Measurements from ENCODE around the gene PCDHA13.

- TF ChIP-seq, protein P1, sequence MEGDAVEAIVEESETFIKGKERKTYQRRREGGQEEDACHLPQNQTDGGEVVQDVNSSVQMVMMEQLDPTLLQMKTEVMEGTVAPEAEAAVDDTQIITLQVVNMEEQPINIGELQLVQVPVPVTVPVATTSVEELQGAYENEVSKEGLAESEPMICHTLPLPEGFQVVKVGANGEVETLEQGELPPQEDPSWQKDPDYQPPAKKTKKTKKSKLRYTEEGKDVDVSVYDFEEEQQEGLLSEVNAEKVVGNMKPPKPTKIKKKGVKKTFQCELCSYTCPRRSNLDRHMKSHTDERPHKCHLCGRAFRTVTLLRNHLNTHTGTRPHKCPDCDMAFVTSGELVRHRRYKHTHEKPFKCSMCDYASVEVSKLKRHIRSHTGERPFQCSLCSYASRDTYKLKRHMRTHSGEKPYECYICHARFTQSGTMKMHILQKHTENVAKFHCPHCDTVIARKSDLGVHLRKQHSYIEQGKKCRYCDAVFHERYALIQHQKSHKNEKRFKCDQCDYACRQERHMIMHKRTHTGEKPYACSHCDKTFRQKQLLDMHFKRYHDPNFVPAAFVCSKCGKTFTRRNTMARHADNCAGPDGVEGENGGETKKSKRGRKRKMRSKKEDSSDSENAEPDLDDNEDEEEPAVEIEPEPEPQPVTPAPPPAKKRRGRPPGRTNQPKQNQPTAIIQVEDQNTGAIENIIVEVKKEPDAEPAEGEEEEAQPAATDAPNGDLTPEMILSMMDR (IDR thresholded peaks at IDR 0.05), result no peak
- TF ChIP-seq POLR2A (IDR thresholded peaks at IDR 0.05) (no peak), POLR2AphosphoS5 (IDR thresholded peaks at IDR 0.05) (no peak)
Measured at GRCh38 chr5:140882591-140882899, 621 bp downstream of the PCDHA13 start.

Measured in prostate gland (tissue), 2 donors.